Measurements from ENCODE around the gene PRSS16. TPM values are rescaled to one million over a fixed set of nuclear protein-coding genes. Genes with fewer than 3 reads are reported as not detected.
A peak's percentile ranks its signal among the peaks of the same experiment; 100 is the strongest.

PRSS16 gene
- total and polyA plus RNA-seq, 9 of the 15 experiments (the other 6 are each of a cell fraction or from before 2014, with no cell fraction given), result 4.5 to 21.3 (median 12.1) TPM

DNA sequence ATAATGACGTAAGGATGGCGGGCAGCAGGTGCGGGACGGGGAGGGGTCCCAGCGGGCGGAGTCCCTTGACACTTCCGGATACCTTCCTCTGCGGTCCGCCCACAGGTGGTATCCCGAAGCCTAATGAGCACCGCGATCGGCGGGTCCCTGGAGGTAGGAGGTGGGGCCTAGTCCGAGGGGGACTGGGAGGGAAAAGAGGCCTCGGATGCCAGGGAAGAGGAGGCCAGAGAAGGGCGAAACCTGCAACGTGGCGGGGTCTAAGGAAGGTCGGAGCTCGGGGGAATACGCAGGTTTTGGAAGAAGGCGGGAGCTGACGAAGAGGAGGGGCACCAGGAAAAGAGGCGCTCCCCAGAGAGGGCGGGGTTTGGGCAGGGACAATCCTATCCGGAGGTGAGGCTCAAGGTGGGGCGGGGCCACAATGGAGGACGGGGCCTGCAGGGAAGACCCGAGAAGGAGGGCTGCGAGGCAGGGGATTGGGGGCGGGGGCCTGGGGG lies 3.7 kb downstream of the PRSS16 start (continued):
- TF ChIP-seq CEBPB (tag; IDR thresholded peaks at IDR 0.05), result 0 out of 2 replicates have a peak, but pooled peaks have one; percentile 15
- TF ChIP-seq, protein P1, sequence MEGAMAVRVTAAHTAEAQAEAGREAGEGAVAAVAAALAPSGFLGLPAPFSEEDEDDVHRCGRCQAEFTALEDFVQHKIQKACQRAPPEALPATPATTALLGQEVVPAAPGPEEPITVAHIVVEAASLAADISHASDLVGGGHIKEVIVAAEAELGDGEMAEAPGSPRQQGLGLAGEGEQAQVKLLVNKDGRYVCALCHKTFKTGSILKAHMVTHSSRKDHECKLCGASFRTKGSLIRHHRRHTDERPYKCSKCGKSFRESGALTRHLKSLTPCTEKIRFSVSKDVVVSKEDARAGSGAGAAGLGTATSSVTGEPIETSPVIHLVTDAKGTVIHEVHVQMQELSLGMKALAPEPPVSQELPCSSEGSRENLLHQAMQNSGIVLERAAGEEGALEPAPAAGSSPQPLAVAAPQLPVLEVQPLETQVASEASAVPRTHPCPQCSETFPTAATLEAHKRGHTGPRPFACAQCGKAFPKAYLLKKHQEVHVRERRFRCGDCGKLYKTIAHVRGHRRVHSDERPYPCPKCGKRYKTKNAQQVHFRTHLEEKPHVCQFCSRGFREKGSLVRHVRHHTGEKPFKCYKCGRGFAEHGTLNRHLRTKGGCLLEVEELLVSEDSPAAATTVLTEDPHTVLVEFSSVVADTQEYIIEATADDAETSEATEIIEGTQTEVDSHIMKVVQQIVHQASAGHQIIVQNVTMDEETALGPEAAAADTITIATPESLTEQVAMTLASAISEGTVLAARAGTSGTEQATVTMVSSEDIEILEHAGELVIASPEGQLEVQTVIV (CRISPR knock-in tag; IDR thresholded peaks at IDR 0.05; ENCODE audit: borderline replicate concordance), result no peak
- no peak for TF ChIP-seq TCF7L2 (IDR thresholded peaks at IDR 0.05; ENCODE audit: low read depth, low read length)
- TF ChIP-seq HDAC1 (IDR thresholded peaks at IDR 0.05), result peak; percentile 24 to 86; a peak in 2 of 4 replicates
- TF ChIP-seq ZBTB9 (CRISPR knock-in tag; IDR thresholded peaks at IDR 0.05), result peak; percentile 58; the same call in 1 of the 2 replicates
- no peak for TF ChIP-seq ZNF644 (tag; IDR thresholded peaks at IDR 0.05; ENCODE audit: low read depth)
- peak; percentile 88 for TF ChIP-seq HDAC2 (IDR thresholded peaks at IDR 0.05)
- no peak for TF ChIP-seq PRMT5 (CRISPR knock-in tag; IDR thresholded peaks at IDR 0.05)
- no peak for TF ChIP-seq FOXJ3 (CRISPR knock-in tag; IDR thresholded peaks at IDR 0.05)
- peak; percentile 86; the same call in 1 of the 2 replicates for TF ChIP-seq PHF21A (IDR thresholded peaks at IDR 0.05; ENCODE audit: borderline replicate concordance, low read depth)
- TF ChIP-seq KAT2B (IDR thresholded peaks at IDR 0.05; ENCODE audit: low read depth, low read length), result no peak
- no peak for TF ChIP-seq HMG20A (CRISPR knock-in tag; conservative IDR thresholded peaks at IDR 0.05)
- no peak for TF ChIP-seq SMAD1 (IDR thresholded peaks at IDR 0.05; ENCODE audit: low read depth, low read length, partially characterized antibody)
- no peak for TF ChIP-seq RAD51 (IDR thresholded peaks at IDR 0.05; ENCODE audit: borderline replicate concordance, low read depth)
- TF ChIP-seq BRD9 (IDR thresholded peaks at IDR 0.05; ENCODE audit: low read depth, partially characterized antibody), result no peak
- TF ChIP-seq YBX1 (IDR thresholded peaks at IDR 0.05), result no peak
- no peak for TF ChIP-seq ETV6 (IDR thresholded peaks at IDR 0.05; ENCODE audit: borderline replicate concordance in 1 of 2, low read depth in 2 of 2, low read length in 1 of 2)
- no peak for TF ChIP-seq ETV6 (CRISPR knock-in tag; IDR thresholded peaks at IDR 0.05; ENCODE audit: borderline replicate concordance)
- no peak for TF ChIP-seq ZNF76 (CRISPR knock-in tag; IDR thresholded peaks at IDR 0.05; ENCODE audit: borderline replicate concordance)
- TF ChIP-seq HMGN3 (IDR thresholded peaks at IDR 0.05; ENCODE audit: borderline replicate concordance, extremely low read depth, insufficient read length, low read depth, low read length), result no peak
- no peak for TF ChIP-seq JUNB (CRISPR knock-in tag; conservative IDR thresholded peaks at IDR 0.05)
- no peak for TF ChIP-seq HSF4 (CRISPR knock-in tag; IDR thresholded peaks at IDR 0.05; ENCODE audit: borderline replicate concordance)
- TF ChIP-seq KLF10 (CRISPR knock-in tag; IDR thresholded peaks at IDR 0.05), result no peak
- no peak for TF ChIP-seq ADNP (tag; IDR thresholded peaks at IDR 0.05)
- peak; percentile 71 for TF ChIP-seq E2F3 (CRISPR knock-in tag; IDR thresholded peaks at IDR 0.05)
- TF ChIP-seq POLR2G (IDR thresholded peaks at IDR 0.05; ENCODE audit: low read depth, low read length), result peak; percentile 85
- peak; percentile 34 for TF ChIP-seq TBP (optimal IDR thresholded peaks at IDR 0.05; ENCODE audit: low read depth, low read length)
- TF ChIP-seq FIP1L1 (IDR thresholded peaks at IDR 0.05; ENCODE audit: low read depth, low read length, poor library complexity, severe bottlenecking), result no peak
- no peak for TF ChIP-seq ZNF780A (CRISPR knock-in tag; IDR thresholded peaks at IDR 0.05)

All from K562 (cell line).